GM12878 (cell line): ENCODE data around the gene SOX30.

ENCODE experiments used
- CTCF ChIP-seq, 3 experiments: IDR thresholded peaks in 2 of 3; conservative IDR thresholded peaks in 1 of 3; 2 replicates each; pipeline ENCODE4 v1.5.1; 2011; ENCODE audit warnings: low read depth in 3 of 3, low read length in 3 of 3, mild to moderate bottlenecking in 3 of 3, control low read depth in 2 of 3, moderate library complexity in 2 of 3, inconsistent platforms in 1 of 3, mixed read lengths in 1 of 3; ENCODE audit not compliant: control insufficient read depth in 2 of 3, insufficient read depth in 1 of 3; ENCODE audit errors: extremely low read depth in 1 of 3
- ELK1 ChIP-seq: IDR thresholded peaks from 2 replicates; pipeline ENCODE4 v1.6.1; 2012; ENCODE audit warnings: low read depth, low read length, improper control_type of control experiment
- EP300 ChIP-seq, 2 experiments: fragments of 150-350 bp in 1 of 2; IDR thresholded peaks; 2 replicates each; pipeline ENCODE4 v1.6.1; 2011 to 2012; ENCODE audit warnings: low read depth in 2 of 2, low read length in 2 of 2, borderline replicate concordance in 1 of 2, improper control_type of control experiment in 1 of 2, inconsistent platforms in 1 of 2; ENCODE audit not compliant: control insufficient read depth in 1 of 2
- GABPA ChIP-seq: IDR thresholded peaks from 2 replicates; pipeline ENCODE4 v1.6.1; 2014; ENCODE audit warnings: antibody characterized with exemption, low read depth, mild to moderate bottlenecking, inconsistent platforms
- MAX ChIP-seq: IDR thresholded peaks from 2 replicates; pipeline ENCODE4 v1.6.1; 2012; ENCODE audit warnings: low read depth, low read length, improper control_type of control experiment
- PKNOX1 ChIP-seq: fragments of 450-650 bp; IDR thresholded peaks from 2 replicates; pipeline ENCODE4 v1.6.1; 2016; ENCODE audit warnings: mild to moderate bottlenecking
- PML ChIP-seq: IDR thresholded peaks from 2 replicates; pipeline ENCODE4 v1.6.1; 2012; ENCODE audit warnings: low read length, inconsistent platforms
- RELA ChIP-seq: fragments of 450-650 bp; IDR thresholded peaks from 2 replicates; pipeline ENCODE4 v1.8.0; 2014; ENCODE audit warnings: borderline replicate concordance; ENCODE audit not compliant: partially characterized antibody
- REST ChIP-seq: IDR thresholded peaks from 2 replicates; pipeline ENCODE4 v1.6.1; 2012; ENCODE audit warnings: mild to moderate bottlenecking, low read depth, low read length
- SIX5 ChIP-seq: IDR thresholded peaks from 2 replicates; pipeline ENCODE4 v1.6.1; 2011; ENCODE audit warnings: mild to moderate bottlenecking, low read depth, low read length, moderate library complexity; ENCODE audit not compliant: severe bottlenecking
- SKIL ChIP-seq: fragments of 450-650 bp; IDR thresholded peaks from 2 replicates; pipeline ENCODE4 v1.6.1; 2017; ENCODE audit warnings: mild to moderate bottlenecking, low read depth, inconsistent platforms; ENCODE audit not compliant: poor library complexity, severe bottlenecking
- STAT1 ChIP-seq: fragments of 450-650 bp; conservative IDR thresholded peaks from 2 replicates; pipeline ENCODE4 v1.6.1; 2014; ENCODE audit warnings: antibody characterized with exemption, mild to moderate bottlenecking
- SUZ12 ChIP-seq: fragments of 200-600 bp; sonication (generic); IDR thresholded peaks from one replicate; pipeline ENCODE4 v1.6.1; 2018; ENCODE audit warnings: antibody characterized with exemption, mild to moderate bottlenecking; ENCODE audit not compliant: unreplicated experiment
- YY1 ChIP-seq: IDR thresholded peaks from 2 replicates; pipeline ENCODE4 v1.6.1; 2011; ENCODE audit warnings: low read depth, mild to moderate bottlenecking, low read length

GRCh38 chr5:157602505-157602904 lies 49.7 kb downstream of the SOX30 start:
- no peak for TF ChIP-seq PML
- no peak for TF ChIP-seq SUZ12
- no peak for TF ChIP-seq RELA
- no peak for TF ChIP-seq GABPA
- no peak for TF ChIP-seq ELK1
- no peak for TF ChIP-seq REST
- peak; percentile 65 for TF ChIP-seq SKIL
- TF ChIP-seq YY1, result no peak
- peak; percentile 58 to 80; a peak in 3 of 4 replicates for TF ChIP-seq EP300 (IDR thresholded peaks at IDR 0.05; ENCODE audit: borderline replicate concordance in 1 of 2, control insufficient read depth in 1 of 2, low read depth in 2 of 2, low read length in 2 of 2)
- TF ChIP-seq PKNOX1, result no peak
- no peak for TF ChIP-seq STAT1
- no peak for TF ChIP-seq SIX5
- TF ChIP-seq MAX, result no peak
- TF ChIP-seq CTCF (IDR thresholded peaks at IDR 0.05 in 2 of 3, conservative IDR thresholded peaks at IDR 0.05 in 1 of 3; ENCODE audit: control insufficient read depth in 2 of 3, extremely low read depth in 1 of 3, insufficient read depth in 1 of 3, low read depth in 3 of 3, low read length in 3 of 3), result no peak
